Neural cell (in vitro differentiated cells): Measurements from ENCODE around the gene FAM204A. TPM values are rescaled to one million over a fixed set of nuclear protein-coding genes. Genes with fewer than 3 reads are reported as not detected.

Source experiments
- H2AFZ ChIP-seq: fragments of 200-600, 300-800 bp; sonication (generic), shearing (Covaris generic); 2 replicates; pipeline ENCODE4 v1.6.0; 2014; ENCODE audit warnings: low read depth, mild to moderate bottlenecking, antibody characterized with exemption, low read length, moderate library complexity
- H3F3A ChIP-seq: fragments of 200-600 bp; shearing (Covaris generic); 2 replicates; pipeline ENCODE4 v1.6.1; 2016; ENCODE audit warnings: mild to moderate bottlenecking, moderate library complexity, mixed read lengths, antibody characterized with exemption, low read length; ENCODE audit not compliant: insufficient read depth, poor library complexity, severe bottlenecking
- H3K27ac ChIP-seq: fragments of 200-600, 300-800 bp; sonication (generic), shearing (Covaris generic); 2 replicates; pipeline ENCODE4 v1.5.1; 2014; ENCODE audit warnings: mild to moderate bottlenecking, low read length, moderate library complexity
- H3K27me3 ChIP-seq: fragments of 300-800, 200-600 bp; sonication (generic), shearing (Covaris generic); 2 replicates; pipeline ENCODE4 v1.6.0; 2014; ENCODE audit warnings: mild to moderate bottlenecking, low read depth, low read length, moderate library complexity; ENCODE audit not compliant: insufficient read depth
- H3K36me3 ChIP-seq: fragments of 300-800, 200-600 bp; sonication (generic), shearing (Covaris generic); 2 replicates; pipeline ENCODE4 v1.5.1; 2014; ENCODE audit warnings: mild to moderate bottlenecking, antibody characterized with exemption, low read length, moderate library complexity; ENCODE audit not compliant: insufficient read depth
- H3K4me2 ChIP-seq: fragments of 300-800, 200-600 bp; sonication (generic), shearing (Covaris generic); 2 replicates; pipeline ENCODE4 v1.6.0; 2014; ENCODE audit warnings: mild to moderate bottlenecking, low read length
- H3K4me3 ChIP-seq: fragments of 300-800, 200-600 bp; sonication (generic), shearing (Covaris generic); 2 replicates; pipeline ENCODE4 v1.5.1; 2014; ENCODE audit warnings: mild to moderate bottlenecking, low read length, moderate library complexity
- H3K79me2 ChIP-seq: fragments of 200-600 bp; shearing (Covaris generic); replicated peaks from 2 replicates; pipeline ENCODE4 v1.6.0; 2014; ENCODE audit warnings: mild to moderate bottlenecking, low read length, moderate library complexity; ENCODE audit not compliant: insufficient read depth
- H3K9ac ChIP-seq: fragments of 300-800, 200-600 bp; sonication (generic), shearing (Covaris generic); 2 replicates; pipeline ENCODE4 v1.6.1; 2016; ENCODE audit warnings: mild to moderate bottlenecking, low read length, mixed read lengths
- H3K9me2 ChIP-seq: fragments of 200-600 bp; shearing (Covaris generic); 2 replicates; pipeline ENCODE4 v1.6.1; 2016; ENCODE audit warnings: mild to moderate bottlenecking, low read length, mixed read lengths; ENCODE audit not compliant: insufficient read depth
- H3K9me3 ChIP-seq: fragments of 200-600, 300-800 bp; sonication (generic), shearing (Covaris generic); 2 replicates; pipeline ENCODE4 v1.6.1; 2016; ENCODE audit warnings: mild to moderate bottlenecking, mixed run types, low read length, moderate library complexity, mixed read lengths
- H4K20me1 ChIP-seq: fragments of 200-600 bp; shearing (Covaris generic); 2 replicates; pipeline ENCODE4 v1.6.1; 2016; ENCODE audit warnings: mild to moderate bottlenecking, mixed run types; ENCODE audit not compliant: insufficient read depth
- EP300 ChIP-seq: fragments of 450-650 bp; conservative IDR thresholded peaks from 2 replicates; pipeline ENCODE4 v1.6.1; 2014; ENCODE audit warnings: antibody characterized with exemption, mild to moderate bottlenecking, moderate library complexity; ENCODE audit not compliant: poor library complexity, severe bottlenecking
- EZH2 ChIP-seq: fragments of 200-600, 300-800 bp; shearing (Covaris generic), sonication (generic); IDR thresholded peaks from 2 replicates; pipeline ENCODE4 v1.6.1; 2014; ENCODE audit warnings: antibody characterized with exemption, low read length, borderline replicate concordance, mild to moderate bottlenecking; ENCODE audit not compliant: insufficient read depth, poor library complexity, severe bottlenecking
- MXI1 ChIP-seq: fragments of 450-650 bp; conservative IDR thresholded peaks from 2 replicates; pipeline ENCODE4 v1.6.1; 2014; ENCODE audit warnings: antibody characterized with exemption, mild to moderate bottlenecking; ENCODE audit not compliant: poor library complexity, severe bottlenecking
- POLR2AphosphoS5 ChIP-seq: IDR thresholded peaks from 2 replicates; pipeline ENCODE4 v1.6.1; 2012
- RAD21 ChIP-seq: fragments of 450-650 bp; conservative IDR thresholded peaks from 2 replicates; pipeline ENCODE4 v1.6.1; 2014; ENCODE audit warnings: antibody characterized with exemption, mild to moderate bottlenecking, moderate library complexity
- REST ChIP-seq: IDR thresholded peaks from 2 replicates; pipeline ENCODE4 v1.6.1; 2012; ENCODE audit warnings: borderline replicate concordance
- SMC3 ChIP-seq: fragments of 450-650 bp; conservative IDR thresholded peaks from 2 replicates; pipeline ENCODE4 v1.6.1; 2014; ENCODE audit warnings: antibody characterized with exemption, mild to moderate bottlenecking, moderate library complexity; ENCODE audit not compliant: poor library complexity
- TAF1 ChIP-seq: IDR thresholded peaks from 2 replicates; pipeline ENCODE4 v1.6.1; 2012; ENCODE audit warnings: low read depth
- polyA plus RNA-seq: library from polyadenylated mRNA; depleted of rRNA; stranded (reverse); fragments of >200 nt; gene quantifications from 2 replicates; pipeline ENCODE4 v1.2.3, GENCODE V29; 2014
- TF ChIP-seq, protein P1 (sequence below): fragments of 450-650 bp; IDR thresholded peaks from 2 replicates; pipeline ENCODE4 v1.5.1; 2014; ENCODE audit warnings: antibody characterized with exemption, mild to moderate bottlenecking, moderate library complexity; ENCODE audit not compliant: poor library complexity, severe bottlenecking

FAM204A gene
- polyA plus RNA-seq, 1 donor from 2014 or later = 202 TPM

GRCh38 chr10:118256209-118256608 is 85.9 kb downstream of the FAM204A start:
- no peak for TF ChIP-seq RAD21
- no peak for TF ChIP-seq TAF1
- TF ChIP-seq SMC3 = no peak
- no peak for TF ChIP-seq EP300
- no peak for TF ChIP-seq MXI1
- TF ChIP-seq, protein P1, sequence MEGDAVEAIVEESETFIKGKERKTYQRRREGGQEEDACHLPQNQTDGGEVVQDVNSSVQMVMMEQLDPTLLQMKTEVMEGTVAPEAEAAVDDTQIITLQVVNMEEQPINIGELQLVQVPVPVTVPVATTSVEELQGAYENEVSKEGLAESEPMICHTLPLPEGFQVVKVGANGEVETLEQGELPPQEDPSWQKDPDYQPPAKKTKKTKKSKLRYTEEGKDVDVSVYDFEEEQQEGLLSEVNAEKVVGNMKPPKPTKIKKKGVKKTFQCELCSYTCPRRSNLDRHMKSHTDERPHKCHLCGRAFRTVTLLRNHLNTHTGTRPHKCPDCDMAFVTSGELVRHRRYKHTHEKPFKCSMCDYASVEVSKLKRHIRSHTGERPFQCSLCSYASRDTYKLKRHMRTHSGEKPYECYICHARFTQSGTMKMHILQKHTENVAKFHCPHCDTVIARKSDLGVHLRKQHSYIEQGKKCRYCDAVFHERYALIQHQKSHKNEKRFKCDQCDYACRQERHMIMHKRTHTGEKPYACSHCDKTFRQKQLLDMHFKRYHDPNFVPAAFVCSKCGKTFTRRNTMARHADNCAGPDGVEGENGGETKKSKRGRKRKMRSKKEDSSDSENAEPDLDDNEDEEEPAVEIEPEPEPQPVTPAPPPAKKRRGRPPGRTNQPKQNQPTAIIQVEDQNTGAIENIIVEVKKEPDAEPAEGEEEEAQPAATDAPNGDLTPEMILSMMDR = no peak
- no peak for TF ChIP-seq POLR2AphosphoS5
- no peak for TF ChIP-seq REST
- no peak for TF ChIP-seq EZH2
- H3K36me3 ChIP-seq = no peaks in the 10 kb centered on the region
- H3K27me3 ChIP-seq = peaks cover 4% of the 10 kb centered on the region
- H3F3A ChIP-seq = no peaks in the 10 kb centered on the region
- H3K9me3 ChIP-seq = no peaks in the 10 kb centered on the region
- H3K4me2 ChIP-seq = no peak overlapping the region
- no peaks in the 10 kb centered on the region for H4K20me1 ChIP-seq
- no peaks in the 10 kb centered on the region for H3K9me2 ChIP-seq
- no peaks in the 10 kb centered on the region for H3K79me2 ChIP-seq
- H3K4me3 ChIP-seq = no peak overlapping the region
- no peak overlapping the region for H3K9ac ChIP-seq
- H3K27ac ChIP-seq = no peak overlapping the region
- H2AFZ ChIP-seq = no peak overlapping the region

DNA sequence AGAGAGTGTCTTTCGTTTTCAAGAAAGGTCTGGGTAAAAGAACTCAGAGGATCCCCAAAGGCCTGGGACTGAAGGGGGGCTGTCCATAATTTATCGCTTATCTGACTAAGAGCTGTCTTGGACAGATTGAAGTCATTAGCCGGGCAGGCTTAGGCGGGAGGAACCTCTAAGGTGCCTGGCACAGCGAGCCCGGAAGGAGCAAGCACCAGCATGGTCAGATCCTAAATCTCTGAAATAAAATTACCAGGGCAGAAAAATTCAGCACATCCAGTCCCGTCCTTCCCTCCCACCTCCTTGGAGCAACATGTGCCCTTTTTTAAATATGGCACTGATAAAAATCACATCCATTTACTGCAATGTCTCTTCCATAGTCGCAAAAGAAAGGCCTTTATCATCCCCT is 86.8 kb downstream of the FAM204A start:
- Histone ChIP-seq H3K27ac (no peak overlapping the region), H3K27me3 (peaks cover 4% of the 10 kb centered on the region), H3K79me2 (no peaks in the 10 kb centered on the region), H3K9me2 (no peaks in the 10 kb centered on the region), H3K4me2 (no peak overlapping the region), H3K36me3 (no peaks in the 10 kb centered on the region), H3K9ac (no peak overlapping the region), H4K20me1 (no peaks in the 10 kb centered on the region), H2AFZ (no peak overlapping the region), H3F3A (no peaks in the 10 kb centered on the region), H3K9me3 (no peaks in the 10 kb centered on the region), H3K4me3 (no peak overlapping the region)
- TF ChIP-seq EP300 = no peak
- TF ChIP-seq EZH2 = no peak
- TF ChIP-seq RAD21 = no peak
- TF ChIP-seq REST = no peak
- no peak for TF ChIP-seq SMC3
- TF ChIP-seq, protein P1 = no peak
- no peak for TF ChIP-seq POLR2AphosphoS5
- no peak for TF ChIP-seq TAF1
- no peak for TF ChIP-seq MXI1
